CD4-positive, alpha-beta T cell treated with Interleukin-4 for 4 hours (primary cell): Measurements from ENCODE around the gene KANSL1.
"Not testable (repeated sequence)": the region's sequence is repeated elsewhere in the genome, so short reads cannot be mapped to it uniquely, and the experiment has no call there.

ENCODE experiments used
- DNase-seq: peaks from one replicate; pipeline ENCODE4 v3.0.0-alpha.2; 2020

KANSL1 gene

GRCh38 chr17:46031440-46031839, 161.8 kb downstream of the KANSL1 start:
- no peak for DNase-seq

- no peak for DNase-seq
Observed at GRCh38 chr17:46030752-46031151, 162.5 kb downstream of the KANSL1 start.

- no peak for DNase-seq
Observed at GRCh38 chr17:46029627-46030026, 163.6 kb downstream of the KANSL1 start.

- no peak for DNase-seq
Observed at GRCh38 chr17:46028981-46029565, 164.2 kb downstream of the KANSL1 start.

GRCh38 chr17:46028374-46028773, 164.9 kb downstream of the KANSL1 start:
- DNase-seq: no peak

GRCh38 chr17:46027976-46028325, 165.3 kb downstream of the KANSL1 start:
- no peak for DNase-seq

- DNase-seq: no peak
Observed at GRCh38 chr17:46027048-46027975, 165.9 kb downstream of the KANSL1 start.

GRCh38 chr17:46026166-46027047, 166.8 kb downstream of the KANSL1 start:
- no peak for DNase-seq

GRCh38 chr17:46025510-46026165, 167.6 kb downstream of the KANSL1 start:
- no peak for DNase-seq

- no peak for DNase-seq
Observed at GRCh38 chr17:46025060-46025459, 168.2 kb downstream of the KANSL1 start.

- no peak for DNase-seq
Observed at GRCh38 chr17:46024590-46024989, 168.6 kb downstream of the KANSL1 start.

- no peak for DNase-seq
Observed at GRCh38 chr17:46023783-46024388, 169.3 kb downstream of the KANSL1 start.

- DNase-seq: not testable (repeated sequence)
Observed at GRCh38 chr17:46023366-46023765, 169.9 kb downstream of the KANSL1 start.

- DNase-seq: no peak
Observed at GRCh38 chr17:46020998-46021397, 172.2 kb downstream of the KANSL1 start.

GRCh38 chr17:46020023-46020761, 173.0 kb downstream of the KANSL1 start:
- DNase-seq: peak; percentile 92

- DNase-seq: not testable (repeated sequence)
Observed at GRCh38 chr17:46019408-46019925, 173.8 kb downstream of the KANSL1 start.

GRCh38 chr17:46013502-46014165, 179.6 kb downstream of the KANSL1 start:
- DNase-seq: no peak

GRCh38 chr17:46013127-46013501, 180.1 kb downstream of the KANSL1 start:
- no peak for DNase-seq

- DNase-seq: no peak
Observed at GRCh38 chr17:46012506-46013079, 180.6 kb downstream of the KANSL1 start.

GRCh38 chr17:46011711-46012505, 181.3 kb downstream of the KANSL1 start:
- no peak for DNase-seq
